Loucy (cell line): ENCODE data around the gene PDE8A.

Experiments
- H2AFZ ChIP-seq: fragments of 200-600 bp; sonication (generic); 2 replicates; pipeline ENCODE4 v1.6.0; 2016; ENCODE audit warnings: antibody characterized with exemption, mild to moderate bottlenecking, low read length, moderate library complexity
- H3F3A ChIP-seq: fragments of 200-600 bp; 2 replicates; pipeline ENCODE4 v1.6.0; 2016; ENCODE audit warnings: antibody characterized with exemption, low read depth, mild to moderate bottlenecking
- H3K27me3 ChIP-seq: fragments of 200-600 bp; sonication (generic); 2 replicates; pipeline ENCODE4 v1.6.1; 2014; ENCODE audit warnings: low read length, mild to moderate bottlenecking; ENCODE audit not compliant: insufficient read depth, poor library complexity, severe bottlenecking
- H3K36me3 ChIP-seq: fragments of 200-600 bp; sonication (generic); 2 replicates; pipeline ENCODE4 v1.6.1; 2016; ENCODE audit warnings: low read length; ENCODE audit not compliant: insufficient read depth
- H3K4me1 ChIP-seq: fragments of 200-600 bp; sonication (generic); 2 replicates; pipeline ENCODE4 v1.5.1; 2014; ENCODE audit warnings: low read length, mild to moderate bottlenecking; ENCODE audit not compliant: insufficient read depth, poor library complexity, severe bottlenecking
- H3K4me2 ChIP-seq: fragments of 200-600 bp; sonication (generic); 2 replicates; pipeline ENCODE4 v1.6.0; 2014; ENCODE audit warnings: antibody characterized with exemption, low read length, low read depth, mild to moderate bottlenecking; ENCODE audit not compliant: poor library complexity, severe bottlenecking
- H3K4me3 ChIP-seq: fragments of 200-600 bp; sonication (generic); 2 replicates; pipeline ENCODE4 v1.5.1; 2014; ENCODE audit warnings: low read length, mild to moderate bottlenecking, mixed read lengths; ENCODE audit not compliant: poor library complexity, severe bottlenecking
- H3K79me2 ChIP-seq: fragments of 200-600 bp; sonication (generic); 2 replicates; pipeline ENCODE4 v1.6.1; 2014; ENCODE audit warnings: low read length; ENCODE audit not compliant: insufficient read depth
- H3K9ac ChIP-seq: fragments of 200-600 bp; sonication (generic); 2 replicates; pipeline ENCODE4 v1.6.0; 2014; ENCODE audit warnings: mild to moderate bottlenecking, low read depth, low read length, moderate library complexity; ENCODE audit not compliant: poor library complexity, severe bottlenecking
- H3K9me2 ChIP-seq: fragments of 200-600 bp; sonication (generic); replicated peaks from 2 replicates; pipeline ENCODE4 v1.6.1; 2016; ENCODE audit warnings: low read depth, low read length, mixed read lengths
- H3K9me3 ChIP-seq: fragments of 200-600 bp; sonication (generic); 2 replicates; pipeline ENCODE4 v1.6.1; 2014; ENCODE audit warnings: mild to moderate bottlenecking, antibody characterized with exemption, low read length, low read depth; ENCODE audit not compliant: insufficient read depth
- H4K20me1 ChIP-seq: fragments of 200-600 bp; sonication (generic); 2 replicates; pipeline ENCODE4 v1.6.0; 2014; ENCODE audit warnings: antibody characterized with exemption, low read length, mild to moderate bottlenecking; ENCODE audit not compliant: insufficient read depth, poor library complexity, severe bottlenecking
- EZH2phosphoT487 ChIP-seq: fragments of 200-600 bp; IDR thresholded peaks from 2 replicates; pipeline ENCODE4 v1.6.1; 2018; ENCODE audit warnings: antibody characterized with exemption, mild to moderate bottlenecking, moderate library complexity, borderline replicate concordance
- TF ChIP-seq, protein P1 (sequence below): fragments of 200-600 bp; sonication (generic); conservative IDR thresholded peaks from 2 replicates; pipeline ENCODE4 v1.5.1; 2014; ENCODE audit warnings: mild to moderate bottlenecking, antibody characterized with exemption, low read length

Gene PDE8A

DNA sequence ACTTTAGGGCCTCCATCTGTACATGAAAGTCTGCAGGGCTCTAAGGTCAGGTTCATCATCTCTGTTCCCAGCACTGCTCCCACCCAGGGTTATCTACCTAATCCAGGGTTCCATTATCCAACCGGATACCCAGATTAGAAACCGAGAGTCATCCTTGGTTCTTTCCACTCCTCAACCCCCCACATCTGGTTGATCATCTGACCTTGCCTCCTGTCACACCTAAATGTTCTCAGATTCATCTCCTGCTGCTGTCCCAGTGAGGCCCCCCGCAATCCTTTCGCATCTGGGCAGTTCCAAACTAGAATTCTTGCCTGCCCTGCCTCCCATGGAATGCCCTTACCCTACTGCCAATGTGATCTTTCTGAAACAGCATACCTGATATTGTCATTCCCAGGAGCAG lies 136.5 kb downstream of the PDE8A start:
- Histone ChIP-seq H2AFZ (no peak overlapping the region), H3K9me2 (no peaks in the 10 kb centered on the region), H3K79me2 (no peaks in the 10 kb centered on the region), H4K20me1 (no peaks in the 10 kb centered on the region), H3K27me3 (no peaks in the 10 kb centered on the region), H3K4me3 (no peak overlapping the region), H3F3A (no peaks in the 10 kb centered on the region), H3K9ac (no peak overlapping the region), H3K36me3 (peaks cover 4% of the 10 kb centered on the region; the same call in 1 of the 2 replicates), H3K4me2 (no peak overlapping the region), H3K4me1 (no peaks in the 10 kb centered on the region), H3K9me3 (no peaks in the 10 kb centered on the region)
- no peak for TF ChIP-seq EZH2phosphoT487
- TF ChIP-seq, protein P1, sequence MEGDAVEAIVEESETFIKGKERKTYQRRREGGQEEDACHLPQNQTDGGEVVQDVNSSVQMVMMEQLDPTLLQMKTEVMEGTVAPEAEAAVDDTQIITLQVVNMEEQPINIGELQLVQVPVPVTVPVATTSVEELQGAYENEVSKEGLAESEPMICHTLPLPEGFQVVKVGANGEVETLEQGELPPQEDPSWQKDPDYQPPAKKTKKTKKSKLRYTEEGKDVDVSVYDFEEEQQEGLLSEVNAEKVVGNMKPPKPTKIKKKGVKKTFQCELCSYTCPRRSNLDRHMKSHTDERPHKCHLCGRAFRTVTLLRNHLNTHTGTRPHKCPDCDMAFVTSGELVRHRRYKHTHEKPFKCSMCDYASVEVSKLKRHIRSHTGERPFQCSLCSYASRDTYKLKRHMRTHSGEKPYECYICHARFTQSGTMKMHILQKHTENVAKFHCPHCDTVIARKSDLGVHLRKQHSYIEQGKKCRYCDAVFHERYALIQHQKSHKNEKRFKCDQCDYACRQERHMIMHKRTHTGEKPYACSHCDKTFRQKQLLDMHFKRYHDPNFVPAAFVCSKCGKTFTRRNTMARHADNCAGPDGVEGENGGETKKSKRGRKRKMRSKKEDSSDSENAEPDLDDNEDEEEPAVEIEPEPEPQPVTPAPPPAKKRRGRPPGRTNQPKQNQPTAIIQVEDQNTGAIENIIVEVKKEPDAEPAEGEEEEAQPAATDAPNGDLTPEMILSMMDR = no peak

DNA sequence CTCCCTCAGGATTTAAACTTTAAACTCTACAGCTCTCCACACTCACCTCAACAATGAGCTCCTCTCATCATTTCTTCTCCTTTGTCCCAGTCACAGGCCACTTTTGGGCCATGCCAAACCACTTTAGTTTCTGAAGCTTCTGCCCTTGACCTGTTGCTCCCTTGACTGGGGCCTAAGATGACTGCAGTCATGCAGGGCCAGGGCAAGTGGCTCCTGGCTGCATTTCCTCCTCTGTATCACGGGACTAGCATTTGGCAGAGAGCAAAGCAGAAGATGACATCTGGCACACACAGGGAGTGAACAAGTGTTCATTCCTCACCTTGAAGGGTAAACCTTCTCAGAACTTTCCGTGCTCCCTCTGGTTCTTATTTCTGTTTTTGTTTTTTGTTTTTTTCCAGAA lies 136.9 kb downstream of the PDE8A start:
- Histone ChIP-seq H3K9me3 (no peaks in the 10 kb centered on the region), H3K4me2 (no peak overlapping the region), H3K27me3 (no peaks in the 10 kb centered on the region), H3K79me2 (no peaks in the 10 kb centered on the region), H4K20me1 (no peaks in the 10 kb centered on the region), H3K36me3 (peaks cover 4% of the 10 kb centered on the region; the same call in 1 of the 2 replicates), H3K9me2 (no peaks in the 10 kb centered on the region), H3K4me1 (no peaks in the 10 kb centered on the region), H3F3A (no peaks in the 10 kb centered on the region), H2AFZ (no peak overlapping the region), H3K4me3 (no peak overlapping the region), H3K9ac (no peak overlapping the region)
- no peak for TF ChIP-seq EZH2phosphoT487
- TF ChIP-seq, protein P1 = no peak

DNA sequence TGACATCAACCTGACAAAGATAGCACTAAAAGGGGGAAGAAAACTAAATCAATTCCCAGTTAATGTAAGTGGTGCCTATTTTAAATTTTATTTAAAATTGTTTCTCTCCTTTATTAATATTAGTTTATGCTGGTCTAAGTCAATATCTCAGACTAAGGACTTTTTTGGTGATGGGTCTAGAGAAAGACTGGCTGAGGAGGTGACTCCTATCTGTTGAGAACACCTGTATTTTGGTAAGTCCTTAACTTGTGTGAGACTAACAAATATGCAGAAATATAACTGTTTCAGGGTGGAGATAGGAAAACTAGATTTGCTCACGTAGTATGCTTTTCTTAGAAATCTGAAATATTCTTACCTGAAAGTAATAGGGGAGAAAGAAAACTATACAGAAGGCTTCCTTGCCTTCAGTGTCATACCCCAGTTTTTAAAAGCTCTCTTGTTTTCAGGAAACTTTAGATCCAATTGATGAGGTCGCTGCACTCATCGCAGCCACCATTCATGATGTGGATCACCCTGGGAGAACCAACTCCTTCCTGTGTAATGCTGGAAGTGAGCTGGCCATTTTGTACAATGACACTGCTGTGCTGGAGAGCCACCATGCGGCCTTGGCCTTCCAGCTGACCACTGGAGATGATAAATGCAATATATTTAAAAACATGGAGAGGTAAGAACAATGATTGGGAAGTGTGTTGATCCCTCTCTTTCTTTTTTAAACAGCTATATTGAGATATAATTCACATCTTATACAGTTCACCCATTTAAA lies 138.9 kb downstream of the PDE8A start:
- H2AFZ ChIP-seq = no peak overlapping the region
- TF ChIP-seq, protein P1 = no peak
- TF ChIP-seq EZH2phosphoT487 = no peak

More for the DNA sequence above, 138.9 kb downstream of the PDE8A start:
- Histone ChIP-seq H3K4me2 (no peak overlapping the region), H3K79me2 (no peaks in the 10 kb centered on the region), H3K27me3 (no peaks in the 10 kb centered on the region), H3K36me3 (peaks cover 8% of the 10 kb centered on the region; the same call in 1 of the 2 replicates), H3K4me1 (peaks cover 4% of the 10 kb centered on the region), H3K9ac (no peak overlapping the region), H3K4me3 (no peak overlapping the region), H3K9me2 (no peaks in the 10 kb centered on the region), H3K9me3 (no peaks in the 10 kb centered on the region), H3F3A (no peaks in the 10 kb centered on the region), H4K20me1 (no peaks in the 10 kb centered on the region)
